Measurements from ENCODE around the gene RNU2-63P.
"Not testable (repeated sequence)": the region's sequence is repeated elsewhere in the genome, so short reads cannot be mapped to it uniquely, and the experiment has no call there.

The RNU2-63P gene

GRCh38 chr2:87972385-87972784, 44.0 kb downstream of the RNU2-63P start:
- DNase-seq (ENCODE audit: low spot score) = not testable (repeated sequence)
